ENCODE results near the gene CBLC.

DNA sequence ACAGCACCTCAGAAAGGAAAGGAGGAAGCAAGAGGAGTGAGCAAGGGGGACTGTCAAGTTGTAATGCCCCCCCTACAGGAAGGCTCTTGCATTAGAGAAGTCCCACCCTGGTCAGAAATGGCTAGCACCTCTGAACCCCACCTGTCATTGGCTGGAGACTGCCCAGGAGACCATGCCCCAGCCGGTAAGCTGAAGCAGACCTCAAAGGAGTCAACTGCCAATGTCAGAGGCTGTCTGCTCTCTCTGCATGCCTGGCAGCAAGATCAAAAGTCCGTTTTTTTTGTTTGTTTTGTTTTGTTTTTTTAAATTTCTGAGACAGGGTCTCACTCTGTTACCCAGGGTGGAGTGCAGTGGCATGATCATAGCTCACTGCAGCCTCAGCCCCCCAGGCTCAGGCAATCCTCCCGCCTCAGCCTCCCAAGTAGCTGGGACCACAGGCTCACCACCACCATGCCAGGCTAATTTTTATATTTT lies 37.3 kb upstream of the CBLC start:
- TF ChIP-seq, protein P1, sequence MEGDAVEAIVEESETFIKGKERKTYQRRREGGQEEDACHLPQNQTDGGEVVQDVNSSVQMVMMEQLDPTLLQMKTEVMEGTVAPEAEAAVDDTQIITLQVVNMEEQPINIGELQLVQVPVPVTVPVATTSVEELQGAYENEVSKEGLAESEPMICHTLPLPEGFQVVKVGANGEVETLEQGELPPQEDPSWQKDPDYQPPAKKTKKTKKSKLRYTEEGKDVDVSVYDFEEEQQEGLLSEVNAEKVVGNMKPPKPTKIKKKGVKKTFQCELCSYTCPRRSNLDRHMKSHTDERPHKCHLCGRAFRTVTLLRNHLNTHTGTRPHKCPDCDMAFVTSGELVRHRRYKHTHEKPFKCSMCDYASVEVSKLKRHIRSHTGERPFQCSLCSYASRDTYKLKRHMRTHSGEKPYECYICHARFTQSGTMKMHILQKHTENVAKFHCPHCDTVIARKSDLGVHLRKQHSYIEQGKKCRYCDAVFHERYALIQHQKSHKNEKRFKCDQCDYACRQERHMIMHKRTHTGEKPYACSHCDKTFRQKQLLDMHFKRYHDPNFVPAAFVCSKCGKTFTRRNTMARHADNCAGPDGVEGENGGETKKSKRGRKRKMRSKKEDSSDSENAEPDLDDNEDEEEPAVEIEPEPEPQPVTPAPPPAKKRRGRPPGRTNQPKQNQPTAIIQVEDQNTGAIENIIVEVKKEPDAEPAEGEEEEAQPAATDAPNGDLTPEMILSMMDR (IDR thresholded peaks at IDR 0.05): no peak
- TF ChIP-seq POLR2A (IDR thresholded peaks at IDR 0.05): no peak

Measured in lower leg skin (tissue), 3 donors.